HG03521 (cell line): ENCODE results near the gene ARSI.

Experiments used
- ATAC-seq: cut with Tn5 transposase; IDR thresholded peaks from one replicate; pipeline ENCODE4 v1.9.1; 2021; ENCODE audit warnings: mild to moderate bottlenecking, moderate library complexity; ENCODE audit not compliant: unreplicated experiment

ARSI gene

DNA sequence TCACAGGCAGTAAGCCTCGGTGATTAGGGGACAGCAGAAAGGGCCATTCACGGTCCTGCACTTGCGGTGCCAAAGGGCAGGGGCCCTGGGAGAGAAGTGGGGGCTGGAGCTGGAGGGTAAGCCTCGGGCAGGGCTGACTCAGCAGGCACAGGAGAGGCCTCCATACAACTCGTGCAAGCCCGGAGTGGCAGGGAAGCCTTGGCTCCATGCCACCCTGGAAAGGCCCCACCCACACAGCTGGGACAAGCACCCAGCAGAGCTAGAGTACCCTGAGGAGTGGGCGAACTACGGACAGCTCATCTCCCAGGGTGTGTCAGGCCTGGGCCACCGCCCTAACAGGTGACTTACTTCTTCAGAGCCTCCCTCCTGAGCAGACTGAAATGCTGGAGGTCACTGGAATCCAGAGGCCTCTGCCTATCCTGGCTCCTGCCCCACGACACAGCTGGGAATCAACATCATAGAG lies 7.5 kb downstream of the ARSI start:
- ATAC-seq: no peak

DNA sequence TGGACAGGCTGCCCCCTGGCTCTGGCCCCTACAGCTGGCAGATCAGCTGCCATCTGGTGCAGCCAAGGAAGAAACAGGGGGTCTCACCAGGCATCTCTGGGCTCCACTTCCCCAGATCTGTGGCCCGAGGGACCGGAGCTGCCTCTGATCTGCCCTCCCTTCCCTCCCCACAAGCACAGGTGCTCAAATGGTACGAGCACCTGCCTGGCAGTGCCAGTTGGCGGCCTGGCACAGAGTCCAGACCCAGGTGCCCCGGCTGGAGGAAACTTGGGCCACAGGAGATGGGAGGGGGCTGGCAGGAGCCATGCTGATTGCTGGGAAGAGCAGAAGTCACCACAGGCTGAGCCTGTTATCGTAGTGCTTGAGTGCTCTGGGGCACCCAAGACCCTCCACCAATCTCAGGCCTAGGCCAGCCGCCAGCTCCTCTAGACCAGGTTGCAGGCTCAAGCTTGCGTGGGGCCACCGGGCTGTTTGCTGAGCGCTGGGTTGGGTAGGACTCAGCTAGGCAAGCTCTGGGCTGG lies 8.1 kb downstream of the ARSI start:
- ATAC-seq: no peak

DNA sequence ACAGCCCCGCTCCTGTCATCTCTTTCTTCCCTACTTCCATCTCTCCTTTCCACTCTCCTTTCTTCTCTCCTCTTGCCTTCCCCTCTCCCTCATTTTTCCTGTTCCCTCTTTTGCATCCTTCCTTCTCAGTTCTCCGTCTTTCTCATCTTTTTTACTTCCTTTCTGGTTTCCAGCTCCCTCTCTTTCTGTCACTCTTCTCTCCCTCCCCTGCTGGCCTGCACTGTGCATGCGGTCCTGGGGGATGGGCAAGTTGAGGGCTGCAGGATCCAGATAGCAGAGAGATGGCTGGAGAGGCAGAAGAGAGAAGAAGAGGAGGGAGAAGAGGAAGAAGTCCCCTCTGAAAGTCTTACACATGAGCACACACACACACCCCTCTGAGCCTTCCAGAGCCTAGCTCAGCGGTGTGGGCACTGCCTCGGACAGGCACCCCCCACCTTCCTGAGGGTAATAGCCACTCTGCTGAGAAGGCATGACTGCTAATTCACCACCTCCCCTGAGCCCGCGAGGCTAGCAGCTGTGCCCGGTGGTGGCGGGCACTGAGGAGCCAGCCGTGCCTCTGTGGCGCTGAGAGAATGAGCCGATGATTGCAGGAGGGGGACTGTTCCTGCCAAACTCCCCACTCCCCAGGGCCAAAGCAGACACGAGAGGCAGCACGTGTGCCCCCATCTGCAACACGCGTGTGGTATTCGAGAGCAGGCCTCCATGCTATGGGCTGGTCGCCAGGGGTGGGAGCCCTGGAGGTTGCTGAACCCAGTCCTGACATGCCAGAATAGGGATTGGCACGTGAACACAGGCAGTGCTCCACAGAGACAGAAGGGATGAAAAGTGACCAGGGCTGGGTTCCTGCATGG lies 9.4 kb downstream of the ARSI start:
- ATAC-seq: no peak

DNA sequence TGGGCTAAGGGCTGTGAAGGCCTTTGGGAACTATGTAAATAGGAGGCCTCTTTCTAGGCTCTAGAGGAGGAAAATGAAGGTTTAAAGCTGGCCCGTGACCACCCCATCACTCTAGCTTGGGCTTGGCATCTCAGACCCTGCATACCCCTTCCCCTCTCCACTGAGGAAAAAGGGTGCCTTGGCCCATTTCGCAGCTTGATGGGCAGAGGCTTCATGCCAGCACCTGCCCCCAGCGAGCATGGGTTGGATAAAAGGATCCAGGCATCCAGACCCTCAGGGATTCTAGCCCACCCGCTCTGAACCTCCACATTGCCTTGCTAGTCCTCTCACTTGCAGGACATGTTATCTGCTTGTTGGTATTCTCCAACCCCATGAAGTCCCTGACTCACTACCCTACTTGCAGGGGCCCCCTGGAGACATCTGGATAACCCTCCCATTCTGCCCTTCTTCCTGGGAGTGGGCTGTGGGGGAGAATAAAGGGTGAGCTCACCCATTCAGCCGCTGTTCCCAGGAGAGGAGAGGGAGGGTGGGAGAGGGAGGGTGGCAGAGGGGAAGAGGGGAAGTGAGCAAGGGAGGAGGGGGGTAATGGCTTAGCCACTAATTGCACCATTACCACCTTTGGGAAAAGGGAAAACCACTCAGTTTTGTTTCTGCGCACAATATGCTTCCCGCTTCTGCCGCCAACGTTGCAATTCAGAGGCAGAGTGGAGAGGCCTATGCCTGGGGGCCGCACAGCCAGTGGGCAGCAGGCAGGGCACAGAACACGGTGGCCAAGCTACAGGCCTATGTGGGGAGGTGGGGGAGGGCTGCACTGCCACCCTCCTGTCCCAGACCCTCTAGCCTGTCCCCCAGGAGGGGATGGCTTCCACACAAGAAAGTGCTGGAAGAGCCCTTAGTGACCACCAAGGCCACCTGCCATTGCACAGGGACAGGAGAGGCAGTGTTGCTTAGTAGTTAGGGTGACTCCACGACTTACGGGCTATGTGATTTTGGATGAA lies 11.0 kb downstream of the ARSI start:
- no peak for ATAC-seq

DNA sequence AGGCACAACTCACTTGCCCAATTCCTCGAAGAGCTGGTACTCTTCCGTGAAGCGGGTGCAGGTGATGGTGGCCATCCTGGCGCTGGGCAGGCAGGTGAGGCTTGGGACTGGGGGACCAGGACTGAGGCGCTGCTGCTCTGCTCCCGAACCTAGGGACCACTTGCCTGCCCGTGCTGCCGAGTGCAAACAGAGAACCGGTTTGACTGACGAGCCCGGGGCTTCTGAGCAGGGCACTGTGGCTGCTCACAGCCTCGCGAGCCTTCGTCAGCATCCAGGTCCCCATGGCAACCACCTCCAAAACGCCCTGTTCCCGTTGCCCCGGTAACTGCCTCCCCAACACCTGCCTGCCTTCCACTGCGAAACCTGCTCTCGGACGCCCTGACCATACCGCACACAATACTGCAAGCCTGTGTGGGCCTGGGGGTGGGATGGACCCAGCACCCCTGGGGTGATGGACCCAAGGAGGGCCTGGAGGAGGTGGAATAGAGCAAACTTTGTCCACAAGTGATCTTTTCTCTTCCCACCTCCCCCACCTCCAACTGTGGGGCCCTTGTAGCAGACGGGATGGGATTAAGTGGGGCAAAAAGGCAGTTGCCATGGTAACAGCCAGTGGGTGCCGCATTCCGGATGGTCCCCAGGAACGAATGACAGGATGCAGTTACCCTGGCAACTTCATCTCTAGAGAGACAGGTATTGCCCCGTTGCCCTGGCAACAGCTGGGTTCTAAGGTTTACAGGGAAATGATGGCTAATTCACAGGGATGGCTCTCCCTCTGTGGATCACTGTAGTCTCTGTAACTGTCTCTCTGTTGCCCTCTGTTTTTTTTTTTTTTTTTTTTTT lies 12.9 kb downstream of the ARSI start, which contains the start of gene CAMK2A:
TSS of gene CAMK2A (minus strand) at position 223 of the 840 bp plus-strand sequence. CDS start at position 75, 148 bp downstream.
- no peak for ATAC-seq

DNA sequence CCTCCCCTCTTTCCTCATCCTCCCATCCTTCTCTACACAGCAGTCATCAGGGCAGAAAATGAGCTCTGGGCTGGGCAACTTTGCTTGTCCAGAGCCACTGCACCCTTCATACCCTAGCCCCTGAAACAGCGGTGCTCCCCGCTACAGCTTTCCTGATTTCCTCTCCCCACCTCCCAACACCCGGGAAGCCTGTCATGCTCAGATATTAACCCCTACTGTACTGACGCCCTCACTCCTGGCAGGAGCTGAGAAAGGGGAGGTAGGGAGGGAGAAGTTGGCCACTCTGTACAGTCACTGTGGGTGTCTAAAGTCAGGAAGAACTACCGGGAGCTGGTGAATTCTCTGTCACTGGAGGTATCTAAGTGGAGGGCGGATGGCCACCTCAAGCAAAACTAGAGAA lies 13.9 kb downstream of the ARSI start:
- ATAC-seq: no peak

DNA sequence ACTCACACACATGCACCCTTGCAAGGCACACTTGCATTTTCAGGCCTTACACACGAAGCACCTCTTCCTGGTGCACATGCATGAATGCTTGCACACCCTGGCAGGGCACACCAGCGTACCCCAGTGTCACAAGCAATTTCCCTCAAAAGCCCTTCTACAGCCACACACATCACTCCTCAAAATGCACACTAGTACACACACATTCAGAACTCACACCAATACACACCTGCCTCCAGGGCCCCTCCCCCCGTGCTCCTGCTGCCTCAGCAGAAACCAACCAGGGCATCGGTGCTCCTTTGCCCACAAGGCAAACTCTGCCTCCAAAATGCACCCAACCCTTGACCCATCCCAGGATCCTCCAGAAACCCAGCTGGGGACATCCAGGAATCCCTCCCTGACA lies 14.3 kb downstream of the ARSI start:
- no peak for ATAC-seq

DNA sequence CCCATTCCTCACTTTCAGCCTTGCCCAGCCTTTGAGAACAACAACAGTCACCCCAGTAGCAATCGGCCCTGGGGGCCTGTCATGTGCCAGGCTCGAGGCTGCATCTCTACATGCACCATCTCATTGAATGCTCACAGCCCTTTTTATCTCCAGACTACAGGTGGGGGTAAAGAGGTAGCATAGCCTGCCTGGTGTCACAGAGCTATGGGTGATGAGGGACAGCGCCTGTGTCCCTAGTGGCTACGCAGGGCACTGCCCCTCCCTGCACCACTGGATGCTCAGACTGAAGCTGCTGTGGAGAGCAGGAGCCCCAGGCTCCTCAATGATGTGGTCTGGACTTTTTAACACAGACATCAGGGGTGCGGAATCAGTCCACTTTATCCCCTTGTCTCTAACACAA lies 15.9 kb downstream of the ARSI start:
- no peak for ATAC-seq

DNA sequence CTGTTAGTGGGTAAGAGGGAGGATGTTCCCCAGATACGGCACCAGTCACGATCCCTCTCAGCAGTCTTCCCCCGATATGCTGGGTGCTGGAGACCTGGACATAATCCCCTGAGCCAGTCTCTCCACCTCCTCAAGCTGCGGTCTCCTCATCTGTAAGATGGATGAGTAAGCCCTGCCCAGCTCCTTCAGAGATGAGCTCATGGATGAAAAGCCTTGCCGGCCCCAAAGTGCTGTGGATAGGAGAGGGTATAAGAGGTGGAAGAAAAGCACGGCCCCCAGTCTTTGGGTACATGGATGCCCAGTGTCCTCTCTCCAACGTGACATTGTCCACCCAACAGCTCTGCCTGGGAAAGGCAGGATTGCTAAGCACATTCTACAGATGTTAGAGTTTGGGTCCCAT lies 17.6 kb downstream of the ARSI start:
- ATAC-seq: no peak

DNA sequence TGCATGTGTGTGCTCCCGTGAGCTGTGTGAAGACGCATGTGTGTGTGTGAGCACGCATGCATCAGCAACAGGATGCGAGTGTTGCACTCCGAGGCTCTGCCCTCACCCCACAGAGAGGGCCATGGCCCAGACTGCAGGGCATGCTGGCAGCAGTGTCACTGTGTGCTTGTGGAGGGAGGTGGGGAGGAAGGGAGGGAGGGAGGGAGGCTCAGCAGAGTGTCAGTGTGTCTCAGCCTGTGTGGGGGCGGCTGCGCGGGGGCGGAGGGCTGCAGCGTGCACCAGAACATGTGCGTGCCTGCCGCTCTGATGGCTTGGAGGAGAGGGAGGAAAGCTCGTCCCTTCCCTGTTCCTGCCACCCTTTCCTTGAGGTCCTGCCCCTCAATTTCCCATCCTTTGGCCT lies 18.4 kb downstream of the ARSI start:
- ATAC-seq: no peak

DNA sequence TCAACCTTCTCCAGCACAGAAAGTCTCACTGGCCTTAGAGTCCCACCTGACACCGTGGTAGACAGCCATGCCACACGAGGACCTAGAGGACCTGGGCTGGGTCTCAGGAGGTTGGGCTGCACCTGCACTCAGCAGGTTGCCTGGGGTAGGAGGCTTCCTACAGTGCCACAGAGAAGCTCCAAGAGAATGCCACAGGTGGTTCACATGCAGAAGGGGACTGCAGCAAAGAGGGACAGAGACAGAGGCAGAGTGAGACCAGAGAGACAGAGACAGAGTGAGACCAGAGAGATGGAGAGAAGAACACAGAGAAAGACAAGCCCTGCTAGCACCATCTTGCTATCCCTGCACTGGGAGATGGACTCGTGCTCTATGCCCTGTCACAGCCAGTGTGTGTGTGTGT lies 18.8 kb downstream of the ARSI start:
- no peak for ATAC-seq

DNA sequence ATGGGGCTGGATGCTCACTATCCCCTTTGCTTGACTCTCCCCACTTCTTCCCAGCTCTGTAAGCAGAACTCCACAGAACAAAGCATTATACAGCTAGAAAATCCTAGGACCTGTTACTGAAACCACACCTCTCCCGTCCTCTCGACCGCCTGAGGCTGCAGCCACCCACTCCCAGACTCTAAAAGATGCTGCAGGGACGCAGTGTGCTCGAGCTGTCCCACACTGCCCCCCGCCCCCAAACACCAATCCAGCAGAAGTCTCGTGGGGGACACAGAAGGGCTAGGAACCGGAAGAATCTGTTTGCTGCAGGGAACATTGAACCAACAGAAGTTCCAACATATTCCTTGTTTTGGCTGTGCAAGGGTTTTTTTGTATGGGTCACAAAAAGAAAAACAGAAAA lies 20.7 kb downstream of the ARSI start:
- no peak for ATAC-seq

DNA sequence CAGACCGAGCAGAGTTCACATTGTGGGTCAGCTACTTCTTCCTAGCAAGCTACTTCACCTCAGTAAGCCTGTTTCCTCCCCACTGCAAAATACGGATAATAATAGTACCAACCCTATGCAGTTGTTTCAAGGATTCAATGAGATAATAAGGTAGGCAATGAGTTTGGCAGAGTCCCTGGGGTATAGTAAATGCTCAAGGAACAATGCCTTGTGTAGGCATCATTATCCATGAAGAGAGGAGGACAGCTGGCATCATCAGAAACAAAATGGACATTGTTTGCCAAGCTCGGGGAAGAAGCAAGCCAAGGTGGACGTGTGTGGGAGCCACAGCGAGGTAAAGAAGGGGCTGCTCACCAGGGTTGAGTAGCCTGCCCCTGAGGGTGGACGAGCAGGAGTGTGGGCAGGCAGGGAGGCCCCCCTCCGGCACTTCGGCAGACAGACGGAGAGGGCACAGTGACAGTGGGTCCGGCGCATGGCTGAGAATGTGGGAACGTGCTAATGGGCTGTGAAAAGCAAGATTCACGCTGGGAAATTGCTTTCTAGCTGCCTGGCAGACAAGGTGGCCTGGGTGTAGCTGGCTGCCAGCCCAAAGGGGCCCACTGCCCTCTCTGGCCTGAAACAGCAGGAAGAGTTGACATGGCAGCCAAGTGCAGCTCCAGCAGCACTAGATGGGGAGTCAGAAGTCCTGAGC lies 23.2 kb downstream of the ARSI start:
- ATAC-seq: no peak

DNA sequence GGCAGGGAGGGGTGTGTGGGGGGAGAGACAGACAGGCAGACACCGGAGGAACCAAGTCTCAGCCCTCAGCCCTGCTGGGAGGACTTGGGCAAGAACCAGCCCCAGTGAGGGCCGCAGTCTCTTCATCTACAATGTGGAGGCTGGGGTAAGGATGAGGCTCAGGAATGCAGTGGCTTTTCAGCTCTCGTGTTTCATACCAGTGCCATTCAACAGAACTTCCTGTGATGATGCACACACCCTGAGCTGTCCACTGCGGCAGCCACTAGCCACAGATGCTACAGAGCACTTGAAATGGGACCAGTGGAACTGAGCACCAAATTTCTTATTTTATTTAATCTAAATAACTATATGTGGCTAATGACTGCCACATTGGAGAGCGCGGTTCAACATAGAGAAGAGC lies 23.8 kb downstream of the ARSI start:
- ATAC-seq: no peak

DNA sequence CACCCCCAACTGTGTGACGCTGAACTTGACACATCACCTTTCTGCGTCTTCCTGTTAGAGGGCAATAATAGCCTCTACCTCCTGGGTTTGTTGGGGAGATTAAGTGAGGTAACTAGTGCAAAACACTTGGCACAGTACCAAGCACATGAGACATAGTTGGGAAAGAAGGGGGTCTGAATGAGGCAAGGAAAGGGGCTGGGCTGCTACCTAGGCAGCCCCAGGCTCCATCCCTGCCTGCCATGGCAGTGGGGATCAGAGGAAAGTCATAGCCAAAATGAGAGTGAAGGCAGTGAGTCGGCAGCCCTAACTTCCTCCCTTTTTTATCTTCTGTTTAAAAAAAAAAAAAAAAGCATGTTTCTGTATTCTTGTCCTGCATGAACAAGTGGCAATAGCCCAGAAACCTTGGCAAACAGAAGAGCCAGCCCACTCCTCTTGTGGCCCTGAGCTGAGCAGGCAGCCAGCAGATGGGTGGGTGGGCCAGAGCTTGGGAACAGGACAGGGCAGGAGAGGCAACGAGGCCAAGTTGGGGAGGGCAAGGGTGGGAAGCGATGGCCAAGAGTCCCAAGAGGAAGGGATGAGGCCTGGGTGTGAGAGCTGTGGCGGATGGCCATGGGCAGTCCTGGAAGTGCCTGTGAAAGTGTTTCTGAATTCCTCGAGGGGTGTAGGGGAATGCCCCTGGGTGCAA lies 24.5 kb downstream of the ARSI start:
- no peak for ATAC-seq

DNA sequence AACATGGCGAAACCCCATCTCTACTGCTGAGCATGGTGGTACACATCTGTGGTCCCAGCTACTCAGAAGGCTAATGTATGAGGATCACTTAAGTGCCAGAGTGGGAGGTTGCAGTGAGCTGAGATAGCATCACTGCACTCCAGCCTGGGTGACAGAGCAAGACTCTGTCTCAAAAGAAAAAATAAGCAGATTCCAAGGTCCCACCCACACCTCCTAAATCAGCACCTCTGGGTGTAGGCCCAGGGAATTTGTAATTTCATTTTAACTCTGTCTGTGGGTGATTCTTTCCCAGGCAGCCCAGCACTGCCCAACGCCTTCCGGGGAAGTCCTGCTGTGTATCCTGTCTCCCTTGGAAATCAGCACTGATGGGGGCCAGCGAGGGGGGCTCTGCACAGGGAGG lies 25.7 kb downstream of the ARSI start:
- no peak for ATAC-seq

DNA sequence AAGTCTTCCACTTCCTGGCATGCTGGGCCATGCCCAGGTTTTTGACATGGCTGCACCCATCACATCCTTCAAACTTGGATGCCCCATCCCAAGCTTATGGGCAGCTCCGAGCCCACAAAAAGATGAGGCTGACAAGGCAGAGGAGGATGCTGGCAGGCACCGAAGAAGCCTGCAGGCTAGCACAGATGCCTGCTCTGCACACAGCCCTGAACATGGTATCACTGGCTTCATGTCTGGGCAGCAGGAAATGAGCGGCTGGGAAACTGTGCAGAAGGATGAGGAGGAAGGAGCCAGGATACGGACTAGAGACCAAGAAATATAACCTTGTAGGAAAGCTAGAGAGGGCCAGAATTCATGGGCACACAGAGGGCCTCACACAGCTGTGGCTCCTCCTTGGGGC lies 27.9 kb downstream of the ARSI start:
- ATAC-seq: no peak

DNA sequence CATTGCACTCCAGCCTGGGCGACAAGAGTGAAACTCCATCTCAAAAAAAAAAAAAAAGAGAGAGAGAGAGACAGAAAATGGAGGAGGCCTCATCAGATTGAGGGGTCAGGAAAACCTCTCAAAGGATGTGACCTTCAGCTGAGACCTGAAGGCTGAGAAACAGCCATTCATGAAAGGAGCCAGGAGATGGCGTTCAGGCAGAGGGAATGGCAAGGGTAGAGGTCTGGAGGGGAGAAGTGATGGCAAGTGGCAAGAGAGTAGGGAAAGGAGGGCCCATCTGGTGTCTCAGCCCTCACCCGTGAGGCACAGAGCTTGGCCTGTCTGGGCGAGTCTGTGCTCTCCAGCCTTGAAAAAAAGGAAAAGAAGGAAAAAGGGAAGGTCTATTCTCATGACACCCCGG lies 30.2 kb downstream of the ARSI start:
- ATAC-seq: no peak

DNA sequence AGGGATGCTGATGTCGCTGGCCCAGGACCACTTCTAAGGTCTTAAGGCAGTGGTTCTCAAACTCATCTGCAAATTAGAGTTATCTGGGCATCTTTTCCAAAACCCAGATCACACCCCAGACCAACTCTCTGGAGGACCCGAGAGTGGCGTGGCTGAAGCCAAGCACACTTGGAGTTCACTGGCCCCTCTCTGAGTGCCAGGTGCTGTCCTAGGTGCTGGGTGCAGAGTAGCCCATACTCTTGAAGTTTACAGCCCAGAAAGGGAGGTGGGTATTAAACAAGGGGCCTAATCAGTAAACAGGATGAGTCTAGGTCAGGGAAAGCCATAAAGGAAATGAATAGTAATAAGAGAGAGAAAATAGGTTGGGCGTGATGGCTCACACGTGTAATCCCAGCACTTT lies 30.8 kb downstream of the ARSI start:
- no peak for ATAC-seq
